22Rv1 (cell line): Measurements from ENCODE around the gene CENPQ.
"Not testable (repeated sequence)": the region's sequence is repeated elsewhere in the genome, so short reads cannot be mapped to it uniquely, and the experiment has no call there.

ENCODE experiments used
- H3K27ac ChIP-seq: fragments of 450-650 bp; 2 replicates; pipeline ENCODE4 v1.5.1; 2017
- ZFX ChIP-seq: fragments of 450-650 bp; IDR thresholded peaks from 2 replicates; pipeline ENCODE4 v1.6.1; 2017; ENCODE audit warnings: antibody characterized with exemption, borderline replicate concordance
- TF ChIP-seq, protein P1 (sequence below): fragments of 450-650 bp; IDR thresholded peaks from 2 replicates; pipeline ENCODE4 v1.5.1; 2017; ENCODE audit warnings: mild to moderate bottlenecking

Gene CENPQ

GRCh38 chr6:49479308-49479970 lies 16.3 kb downstream of the CENPQ start:
- no peak overlapping the region for H3K27ac ChIP-seq
- TF ChIP-seq, protein P1, sequence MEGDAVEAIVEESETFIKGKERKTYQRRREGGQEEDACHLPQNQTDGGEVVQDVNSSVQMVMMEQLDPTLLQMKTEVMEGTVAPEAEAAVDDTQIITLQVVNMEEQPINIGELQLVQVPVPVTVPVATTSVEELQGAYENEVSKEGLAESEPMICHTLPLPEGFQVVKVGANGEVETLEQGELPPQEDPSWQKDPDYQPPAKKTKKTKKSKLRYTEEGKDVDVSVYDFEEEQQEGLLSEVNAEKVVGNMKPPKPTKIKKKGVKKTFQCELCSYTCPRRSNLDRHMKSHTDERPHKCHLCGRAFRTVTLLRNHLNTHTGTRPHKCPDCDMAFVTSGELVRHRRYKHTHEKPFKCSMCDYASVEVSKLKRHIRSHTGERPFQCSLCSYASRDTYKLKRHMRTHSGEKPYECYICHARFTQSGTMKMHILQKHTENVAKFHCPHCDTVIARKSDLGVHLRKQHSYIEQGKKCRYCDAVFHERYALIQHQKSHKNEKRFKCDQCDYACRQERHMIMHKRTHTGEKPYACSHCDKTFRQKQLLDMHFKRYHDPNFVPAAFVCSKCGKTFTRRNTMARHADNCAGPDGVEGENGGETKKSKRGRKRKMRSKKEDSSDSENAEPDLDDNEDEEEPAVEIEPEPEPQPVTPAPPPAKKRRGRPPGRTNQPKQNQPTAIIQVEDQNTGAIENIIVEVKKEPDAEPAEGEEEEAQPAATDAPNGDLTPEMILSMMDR: no peak
- TF ChIP-seq ZFX: no peak

GRCh38 chr6:49481846-49482245 lies 18.7 kb downstream of the CENPQ start:
- not testable (repeated sequence) for H3K27ac ChIP-seq

DNA sequence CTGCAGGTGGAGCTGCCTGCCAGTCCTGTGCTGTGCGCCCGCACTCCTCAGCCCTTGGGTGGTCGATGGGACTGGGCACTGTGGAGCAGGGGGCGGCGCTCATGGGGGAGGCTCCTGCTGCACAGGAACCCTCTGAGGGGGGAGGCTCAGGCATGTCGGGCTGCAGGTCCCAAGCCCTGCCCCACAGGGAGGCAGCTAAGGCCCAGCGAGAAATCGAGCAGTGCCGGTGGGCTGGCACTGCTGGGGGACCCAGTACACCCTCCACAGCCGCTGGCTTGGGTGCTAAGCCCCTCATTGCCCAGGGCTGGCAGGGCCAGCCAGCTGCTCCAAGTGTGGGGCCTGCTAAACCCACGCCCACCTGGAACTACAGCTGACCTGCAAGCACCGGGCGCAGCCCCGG lies 20.2 kb downstream of the CENPQ start:
- H3K27ac ChIP-seq: not testable (repeated sequence)

GRCh38 chr6:49490633-49491032 lies 27.5 kb downstream of the CENPQ start:
- TF ChIP-seq ZFX: no peak
- TF ChIP-seq, protein P1: no peak
- H3K27ac ChIP-seq: no peak overlapping the region

DNA sequence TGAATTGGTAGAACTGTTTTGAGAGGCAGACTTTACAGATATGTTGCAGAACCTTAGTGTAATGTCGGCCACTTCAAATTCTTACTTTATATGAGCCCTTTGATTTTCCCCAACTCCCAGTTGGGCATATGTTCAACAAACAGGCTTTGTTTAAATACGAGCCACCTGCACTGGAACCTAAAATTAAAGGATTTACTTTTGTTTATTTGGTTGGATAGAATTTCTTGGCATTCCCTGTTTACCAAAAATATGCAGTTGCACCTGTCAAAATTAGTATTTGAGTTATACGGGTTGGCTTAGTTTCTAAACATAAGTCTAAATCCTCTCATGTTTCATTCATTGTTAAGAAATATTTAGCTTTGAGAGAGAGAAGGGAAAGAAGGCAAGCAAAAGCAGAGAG lies 34.1 kb downstream of the CENPQ start:
- TF ChIP-seq, protein P1: no peak
- no peak for TF ChIP-seq ZFX
- no peak overlapping the region for H3K27ac ChIP-seq

GRCh38 chr6:49499126-49499525 lies 36.0 kb downstream of the CENPQ start:
- no peak overlapping the region for H3K27ac ChIP-seq
- TF ChIP-seq, protein P1: no peak
- no peak for TF ChIP-seq ZFX

DNA sequence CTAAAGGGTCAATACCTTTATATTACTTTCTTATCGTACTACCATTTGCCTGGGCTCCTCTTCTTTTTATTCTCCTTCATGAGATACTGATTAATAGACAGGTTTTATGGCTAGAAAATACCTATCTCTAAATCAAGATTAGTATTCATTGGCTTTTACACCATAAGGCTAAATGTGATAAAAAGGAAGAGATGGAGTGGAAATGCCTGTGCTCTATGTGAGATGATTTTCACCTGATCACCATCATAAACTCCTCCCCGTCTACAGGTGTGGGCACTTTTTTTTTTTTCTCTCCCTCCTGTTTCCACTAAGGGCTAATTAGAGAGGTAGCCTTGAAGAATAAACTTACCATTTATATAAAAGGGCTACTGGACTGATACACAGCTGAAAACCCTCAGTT lies 36.5 kb downstream of the CENPQ start, which contains the start of gene GLYATL3:
GLYATL3 (plus strand) TSS at position 301 of the 400 bp plus-strand sequence. CDS start 12,068 bp downstream, outside the sequence.
- TF ChIP-seq, protein P1: no peak
- no peak for TF ChIP-seq ZFX
- H3K27ac ChIP-seq: no peak within 1 kb of the TSS

DNA sequence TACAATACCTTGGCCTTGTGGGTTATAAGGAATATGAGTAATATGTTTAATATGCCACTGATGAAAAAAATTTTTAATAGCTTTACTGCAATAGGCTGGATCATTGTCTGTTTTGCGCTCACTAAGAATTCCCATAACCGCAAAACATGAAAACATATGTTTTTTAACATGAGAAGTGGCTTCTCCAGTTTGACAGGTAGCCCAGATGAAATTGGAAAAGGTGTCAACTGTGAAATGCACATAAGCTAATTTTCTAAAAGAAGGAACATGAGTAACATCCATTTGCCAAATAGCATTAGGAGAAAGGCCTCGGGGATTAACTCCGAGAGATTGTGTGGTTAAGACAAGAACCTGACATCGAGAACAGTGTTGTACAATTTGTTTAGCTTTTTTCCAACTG lies 41.5 kb downstream of the CENPQ start:
- TF ChIP-seq, protein P1: no peak
- no peak for TF ChIP-seq ZFX
- H3K27ac ChIP-seq: no peak overlapping the region
